Stimulated activated CD8-positive, alpha-beta memory T cell treated with anti-CD3 and anti-CD28 coated beads, Interleukin-4, amount 100 ng/mL, for 1 hour (primary cell): Measurements from ENCODE around the gene RPS6KA2.

Source experiments
- DNase-seq, 2 donors: peaks; one replicate each; pipeline ENCODE4 v3.0.0-alpha.2; 2020; ENCODE audit warnings: low read depth in 2 of 2, low spot score in 1 of 2

The RPS6KA2 gene

DNA sequence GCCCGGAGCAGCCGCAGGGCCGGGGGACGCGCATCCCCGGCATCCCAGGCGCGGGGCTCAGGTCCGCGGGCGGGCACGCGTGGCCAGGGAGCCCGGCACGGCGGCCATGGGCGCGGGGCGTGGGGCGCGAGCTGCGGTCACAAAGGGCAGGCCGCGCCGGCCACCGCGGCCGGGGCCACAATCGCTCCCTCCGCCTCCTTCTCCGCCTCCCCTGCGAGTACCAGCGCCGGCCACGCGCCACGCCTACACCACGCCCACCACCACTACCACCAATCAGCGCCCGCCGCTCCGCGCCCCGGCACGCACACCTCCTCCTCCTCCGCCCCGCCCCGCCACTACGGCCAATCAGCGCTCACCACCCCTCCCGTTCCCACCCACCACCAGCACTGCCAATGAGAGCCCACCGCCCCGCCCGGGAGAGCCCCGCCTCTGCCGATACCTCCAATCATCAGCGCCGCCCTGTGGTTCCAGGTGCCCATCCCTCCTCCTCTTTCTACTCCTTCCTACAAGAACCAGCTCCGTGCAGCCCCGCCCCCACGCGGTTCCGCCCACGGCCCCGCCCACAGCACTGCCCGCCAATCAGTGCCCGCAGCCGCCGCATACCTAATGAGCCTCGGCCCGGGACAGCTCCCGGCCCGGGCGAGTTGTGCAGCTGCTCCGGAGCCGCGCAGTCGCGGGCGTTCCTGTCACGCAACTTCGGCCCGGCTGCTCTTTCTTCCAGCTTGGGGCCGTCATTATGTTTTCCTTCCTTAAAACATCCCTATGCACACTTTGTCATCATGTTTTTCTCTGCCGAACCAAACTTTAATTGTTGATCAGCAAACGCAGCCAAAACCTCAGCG, at the start of gene RPS6KA2:
Gene RPS6KA2 (minus strand): TSS at position 219 of the 842 bp plus-strand sequence. CDS start 232 bp downstream, outside the sequence.
- peak; percentile 99 for DNase-seq

DNA sequence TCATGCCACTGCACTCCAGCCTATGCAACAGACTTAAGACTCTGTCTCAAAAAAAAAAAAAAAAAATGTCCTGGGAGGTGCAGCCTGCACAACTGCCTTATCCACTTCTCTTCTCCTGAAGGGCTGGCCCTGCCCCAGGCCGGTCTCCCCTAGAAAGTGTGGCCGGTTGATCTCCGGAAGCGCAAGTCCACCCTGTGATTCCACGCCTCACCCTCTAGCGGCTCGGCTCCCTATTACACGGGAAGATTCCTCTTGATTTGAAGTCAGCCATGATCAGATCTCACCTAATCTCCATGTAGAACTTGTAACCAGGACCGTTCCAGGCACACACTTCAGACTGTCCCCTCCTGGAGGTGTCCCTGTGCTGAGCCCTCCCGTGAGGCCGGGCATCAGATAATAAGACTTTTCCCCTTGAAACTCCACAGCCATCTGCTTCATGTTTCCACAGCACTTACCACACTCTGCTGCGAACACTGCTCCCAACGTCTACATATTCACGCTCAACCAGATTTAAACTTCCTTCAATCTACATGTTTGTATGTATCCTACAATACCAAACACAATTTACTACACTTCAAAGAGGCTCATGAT, 49.3 kb upstream of the RPS6KA2 start:
- no peak for DNase-seq

GRCh38 chr6:166675736-166676135, 48.7 kb upstream of the RPS6KA2 start:
- DNase-seq, result no peak

DNA sequence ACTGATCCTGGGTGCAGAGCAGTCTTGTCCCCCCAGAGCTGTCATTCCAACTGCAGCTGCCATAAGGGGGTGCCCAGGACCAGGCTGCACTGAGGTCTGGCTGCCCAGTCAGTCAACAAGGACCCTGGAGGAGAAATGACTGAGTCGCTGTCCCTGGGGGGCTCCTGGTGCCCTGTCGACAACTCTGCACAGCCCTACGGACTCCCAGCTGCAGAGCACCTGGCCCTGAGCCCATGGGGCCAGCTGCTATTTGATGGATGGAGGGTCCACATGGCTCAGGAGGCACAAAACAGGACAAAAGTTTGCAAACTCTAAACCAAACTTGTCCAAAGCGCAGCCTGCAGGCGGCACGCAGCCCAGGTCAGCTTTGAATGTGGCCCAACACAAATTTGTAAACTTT, 46.3 kb upstream of the RPS6KA2 start:
- DNase-seq, result no peak

DNA sequence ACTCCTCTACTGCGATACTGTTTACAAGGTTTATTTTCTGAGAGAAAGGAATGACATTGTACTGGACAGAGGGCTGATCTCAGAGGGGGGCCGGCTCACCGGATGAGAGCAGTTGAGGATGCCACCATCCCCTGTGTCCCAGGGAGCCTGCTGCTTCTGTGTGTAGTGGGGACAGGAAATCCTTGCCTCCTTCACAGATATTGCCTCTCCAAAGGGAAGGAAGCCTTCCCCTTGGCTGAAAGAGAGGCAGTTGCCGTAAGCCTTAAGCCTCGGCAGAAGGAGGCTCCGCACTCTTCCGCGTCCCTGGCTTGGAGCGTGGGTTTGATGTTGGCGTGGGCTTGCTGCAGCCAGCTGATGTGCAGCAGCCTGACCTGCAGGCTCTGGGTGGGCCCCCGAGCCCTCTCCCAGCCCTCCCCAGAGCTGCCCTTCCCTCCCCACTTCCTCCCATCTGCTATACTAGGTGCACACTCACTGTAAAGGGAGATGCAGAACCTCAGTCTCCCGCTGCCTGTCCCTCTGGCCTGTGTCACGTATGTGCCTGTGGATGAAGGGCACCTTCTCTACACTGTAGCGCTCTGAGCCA, 45.7 kb upstream of the RPS6KA2 start:
- DNase-seq, result no peak

GRCh38 chr6:166672146-166672545, 45.1 kb upstream of the RPS6KA2 start:
- no peak for DNase-seq

DNA sequence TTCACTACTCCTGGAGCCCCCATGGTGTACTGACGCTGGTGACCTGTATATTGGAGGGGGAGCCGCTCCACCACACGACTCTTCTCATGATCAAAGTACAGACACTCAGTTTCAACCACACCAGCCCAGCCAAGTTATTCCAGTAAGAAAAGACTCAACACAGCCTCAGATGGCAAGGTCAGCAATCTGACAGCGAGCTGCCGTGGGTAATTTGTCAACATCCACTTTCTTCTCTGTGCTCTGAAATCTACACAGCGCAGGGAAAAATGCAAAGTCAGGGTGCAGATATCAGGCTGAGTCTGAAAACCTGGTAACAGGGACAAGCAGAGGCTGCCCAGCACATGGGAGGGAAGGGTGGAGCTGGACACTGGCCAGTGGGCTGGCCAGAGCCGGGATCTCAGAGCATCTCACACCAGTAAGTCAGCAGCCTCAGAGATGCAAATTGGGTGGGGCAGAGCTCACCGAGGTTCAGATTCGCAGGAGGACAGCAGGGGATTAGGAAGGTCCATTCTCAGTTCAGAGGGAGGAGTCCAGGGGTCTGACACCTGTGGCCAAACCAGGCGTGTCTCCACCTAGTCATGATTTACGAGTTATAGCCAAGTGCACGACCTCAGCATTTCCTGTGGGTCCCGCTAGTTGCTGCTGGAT, 44.5 kb upstream of the RPS6KA2 start:
- DNase-seq, result no peak

DNA sequence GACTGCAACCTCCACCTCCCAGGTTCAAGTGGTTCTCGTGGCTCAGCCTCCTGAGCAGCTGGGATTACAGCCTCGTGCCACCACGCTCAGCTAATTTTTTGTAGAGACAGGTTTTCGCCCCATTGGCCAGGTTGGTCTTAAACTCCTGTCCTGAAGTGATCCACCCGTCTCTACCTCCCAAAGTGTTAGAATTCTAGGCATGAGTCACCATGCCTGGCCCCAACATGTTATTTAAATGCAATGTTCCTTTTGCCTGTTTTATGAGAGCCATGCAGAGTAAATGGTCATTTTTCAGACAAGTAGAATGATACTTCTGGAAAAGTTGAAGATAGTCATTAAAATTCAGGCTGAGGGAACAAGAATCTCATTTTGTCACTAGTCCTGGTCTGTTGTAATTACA, 43.8 kb upstream of the RPS6KA2 start:
- no peak for DNase-seq

- no peak for DNase-seq
These were observed 43.0 kb upstream of the RPS6KA2 start for GRCh38 chr6:166670013-166670412.

- DNase-seq, result no peak
These were observed 41.0 kb upstream of the RPS6KA2 start for GRCh38 chr6:166667796-166668610.

DNA sequence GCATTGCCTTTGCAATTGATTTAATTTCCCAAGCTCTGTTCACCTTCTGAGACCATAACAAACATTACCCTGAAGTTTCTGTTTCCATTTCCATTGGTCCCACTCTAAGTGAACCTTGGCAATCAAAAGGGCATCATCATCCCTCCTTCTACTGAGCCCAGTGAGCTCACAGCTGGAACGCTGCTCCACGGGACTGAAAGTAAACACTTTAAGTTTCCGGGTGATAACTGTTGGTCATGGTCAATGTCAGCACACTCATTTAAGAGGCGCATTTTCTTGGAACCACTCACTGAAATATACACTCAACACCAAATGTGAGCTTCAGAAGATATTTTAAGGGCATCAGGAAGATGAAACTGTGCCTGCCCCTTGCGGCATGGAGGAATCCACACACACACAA, 37.1 kb upstream of the RPS6KA2 start:
- no peak for DNase-seq

GRCh38 chr6:166663568-166663967, 36.5 kb upstream of the RPS6KA2 start:
- DNase-seq, result no peak

DNA sequence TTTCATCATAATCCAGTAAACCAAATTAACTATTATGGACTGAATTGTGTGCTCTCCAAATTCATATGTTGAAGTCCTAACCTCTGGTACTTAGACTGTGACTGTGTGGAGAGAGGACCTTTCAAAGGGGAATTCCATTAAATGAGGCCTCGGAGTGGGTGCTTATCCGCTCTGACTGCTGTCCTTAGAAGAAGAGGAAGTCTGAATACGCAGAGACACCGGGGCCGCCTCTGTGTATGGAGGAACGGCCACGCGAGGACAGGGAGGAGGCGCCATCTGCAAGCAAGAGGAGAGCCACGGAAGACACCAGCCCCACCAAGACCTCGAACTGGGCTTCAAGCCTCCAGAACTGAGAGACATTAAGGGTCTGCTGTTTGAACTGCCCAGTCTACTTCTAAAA, 35.6 kb upstream of the RPS6KA2 start:
- no peak for DNase-seq

GRCh38 chr6:166661327-166662085, 34.5 kb upstream of the RPS6KA2 start:
- no peak for DNase-seq

DNA sequence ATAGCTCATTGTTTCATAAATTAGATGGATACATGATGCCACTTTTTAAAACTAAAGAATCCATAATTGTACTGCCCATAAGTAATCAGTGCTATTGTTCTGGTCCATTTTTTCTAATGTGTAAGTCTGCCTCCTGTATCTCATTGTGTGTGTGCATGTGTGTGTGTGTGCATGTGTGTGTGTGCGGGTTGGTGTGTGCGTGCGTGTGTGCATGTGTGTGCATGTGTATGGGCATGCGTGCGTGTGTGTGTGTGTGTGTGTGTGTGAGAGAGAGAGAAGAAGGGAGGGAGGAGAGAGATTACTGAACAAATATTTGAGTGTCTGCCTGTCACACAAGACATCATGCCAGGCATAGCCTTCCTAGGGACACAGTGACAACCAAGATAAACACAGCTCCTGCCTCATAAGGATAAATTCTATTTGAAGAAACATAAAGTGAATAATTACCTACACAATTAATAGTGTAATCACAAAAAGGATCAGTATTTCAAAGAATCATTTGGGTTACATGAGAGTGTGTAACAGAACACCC, 33.2 kb upstream of the RPS6KA2 start:
- no peak for DNase-seq

GRCh38 chr6:166659581-166659980, 32.5 kb upstream of the RPS6KA2 start:
- DNase-seq, result no peak

GRCh38 chr6:166658792-166659150, 31.7 kb upstream of the RPS6KA2 start:
- no peak for DNase-seq

DNA sequence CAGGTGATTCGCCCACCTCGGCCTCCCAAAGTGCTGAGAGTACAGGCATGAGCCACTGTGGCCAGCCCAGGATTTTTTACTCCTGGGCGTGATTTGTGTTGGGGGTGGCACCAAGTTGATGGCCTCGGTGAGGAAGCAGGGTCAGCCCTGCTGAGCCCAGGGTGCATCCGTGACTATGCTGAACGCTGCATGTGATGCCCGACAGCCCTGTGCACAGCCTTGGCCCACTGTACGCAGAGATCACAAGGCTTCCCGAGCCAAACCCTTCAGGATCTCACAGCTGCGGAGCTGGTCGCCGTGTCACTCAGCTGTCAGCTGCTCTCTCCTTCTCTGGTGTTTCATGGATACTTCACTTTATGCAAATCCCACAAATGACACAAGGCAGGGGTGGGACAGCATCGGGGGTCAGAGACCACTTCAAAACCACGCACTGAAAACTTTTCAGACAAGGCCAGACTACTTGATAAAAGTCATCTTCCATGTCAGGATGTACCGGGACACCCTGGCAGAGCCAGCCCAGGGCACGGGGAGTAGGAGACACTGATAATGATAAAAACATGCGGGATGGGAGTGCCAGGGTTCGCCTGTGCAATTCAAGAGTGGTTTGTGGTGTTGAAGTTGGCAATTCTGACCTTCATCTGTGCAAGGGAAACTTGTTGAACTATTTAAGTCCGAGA, 31.2 kb upstream of the RPS6KA2 start:
- DNase-seq, result no peak

DNA sequence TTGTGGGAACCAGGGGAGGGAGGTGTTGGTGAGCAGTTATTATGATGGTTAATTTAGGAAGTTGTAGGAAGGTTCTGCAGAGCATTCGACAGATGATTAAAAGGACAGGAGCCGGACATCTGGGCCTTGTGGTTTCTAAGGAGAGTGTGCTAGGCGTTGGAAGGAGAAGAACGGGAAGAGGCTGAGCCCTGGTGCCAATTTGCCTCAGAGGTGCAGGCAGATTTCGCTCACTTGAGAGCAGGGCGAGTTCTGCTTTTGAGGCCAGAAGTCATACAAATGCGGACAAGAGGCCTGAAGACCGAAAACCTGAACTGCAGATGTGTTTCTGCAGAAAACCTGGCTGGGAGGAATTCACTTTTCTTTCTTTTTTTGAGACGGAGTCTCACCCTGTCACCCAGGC, 30.5 kb upstream of the RPS6KA2 start:
- DNase-seq, result no peak
